Kasumi-1 (cell line): Measurements from ENCODE around the gene KDELR3.

ENCODE experiments used
- DNase-seq, 2 experiments: peaks; one replicate each; lab custom pipeline; 2025; lab: John Stamatoyannopoulos, UW

KDELR3 gene

GRCh38 chr22:38519453-38520250 lies 51.8 kb downstream of the KDELR3 start:
- no peak for DNase-seq

- no peak for DNase-seq
Observed at GRCh38 chr22:38523029-38523428, 55.1 kb downstream of the KDELR3 start.

GRCh38 chr22:38523479-38523878 lies 55.6 kb downstream of the KDELR3 start:
- no peak for DNase-seq

- peak; percentile 23 to 50 for DNase-seq
Observed at GRCh38 chr22:38524429-38524828, 56.5 kb downstream of the KDELR3 start.

- DNase-seq = peak; percentile 82 to 91
Observed at GRCh38 chr22:38531251-38531938, 63.5 kb downstream of the KDELR3 start.
